ENCODE data around the gene ARHGAP31.
"Not testable (repeated sequence)": the region's sequence is repeated elsewhere in the genome, so short reads cannot be mapped to it uniquely, and the experiment has no call there.

Gene ARHGAP31, protein sequence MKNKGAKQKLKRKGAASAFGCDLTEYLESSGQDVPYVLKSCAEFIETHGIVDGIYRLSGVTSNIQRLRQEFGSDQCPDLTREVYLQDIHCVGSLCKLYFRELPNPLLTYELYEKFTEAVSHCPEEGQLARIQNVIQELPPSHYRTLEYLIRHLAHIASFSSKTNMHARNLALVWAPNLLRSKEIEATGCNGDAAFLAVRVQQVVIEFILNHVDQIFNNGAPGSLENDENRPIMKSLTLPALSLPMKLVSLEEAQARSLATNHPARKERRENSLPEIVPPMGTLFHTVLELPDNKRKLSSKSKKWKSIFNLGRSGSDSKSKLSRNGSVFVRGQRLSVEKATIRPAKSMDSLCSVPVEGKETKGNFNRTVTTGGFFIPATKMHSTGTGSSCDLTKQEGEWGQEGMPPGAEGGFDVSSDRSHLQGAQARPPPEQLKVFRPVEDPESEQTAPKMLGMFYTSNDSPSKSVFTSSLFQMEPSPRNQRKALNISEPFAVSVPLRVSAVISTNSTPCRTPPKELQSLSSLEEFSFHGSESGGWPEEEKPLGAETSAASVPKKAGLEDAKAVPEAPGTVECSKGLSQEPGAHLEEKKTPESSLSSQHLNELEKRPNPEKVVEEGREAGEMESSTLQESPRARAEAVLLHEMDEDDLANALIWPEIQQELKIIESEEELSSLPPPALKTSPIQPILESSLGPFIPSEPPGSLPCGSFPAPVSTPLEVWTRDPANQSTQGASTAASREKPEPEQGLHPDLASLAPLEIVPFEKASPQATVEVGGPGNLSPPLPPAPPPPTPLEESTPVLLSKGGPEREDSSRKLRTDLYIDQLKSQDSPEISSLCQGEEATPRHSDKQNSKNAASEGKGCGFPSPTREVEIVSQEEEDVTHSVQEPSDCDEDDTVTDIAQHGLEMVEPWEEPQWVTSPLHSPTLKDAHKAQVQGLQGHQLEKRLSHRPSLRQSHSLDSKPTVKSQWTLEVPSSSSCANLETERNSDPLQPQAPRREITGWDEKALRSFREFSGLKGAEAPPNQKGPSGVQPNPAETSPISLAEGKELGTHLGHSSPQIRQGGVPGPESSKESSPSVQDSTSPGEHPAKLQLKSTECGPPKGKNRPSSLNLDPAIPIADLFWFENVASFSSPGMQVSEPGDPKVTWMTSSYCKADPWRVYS (N-terminal part only)

DNA sequence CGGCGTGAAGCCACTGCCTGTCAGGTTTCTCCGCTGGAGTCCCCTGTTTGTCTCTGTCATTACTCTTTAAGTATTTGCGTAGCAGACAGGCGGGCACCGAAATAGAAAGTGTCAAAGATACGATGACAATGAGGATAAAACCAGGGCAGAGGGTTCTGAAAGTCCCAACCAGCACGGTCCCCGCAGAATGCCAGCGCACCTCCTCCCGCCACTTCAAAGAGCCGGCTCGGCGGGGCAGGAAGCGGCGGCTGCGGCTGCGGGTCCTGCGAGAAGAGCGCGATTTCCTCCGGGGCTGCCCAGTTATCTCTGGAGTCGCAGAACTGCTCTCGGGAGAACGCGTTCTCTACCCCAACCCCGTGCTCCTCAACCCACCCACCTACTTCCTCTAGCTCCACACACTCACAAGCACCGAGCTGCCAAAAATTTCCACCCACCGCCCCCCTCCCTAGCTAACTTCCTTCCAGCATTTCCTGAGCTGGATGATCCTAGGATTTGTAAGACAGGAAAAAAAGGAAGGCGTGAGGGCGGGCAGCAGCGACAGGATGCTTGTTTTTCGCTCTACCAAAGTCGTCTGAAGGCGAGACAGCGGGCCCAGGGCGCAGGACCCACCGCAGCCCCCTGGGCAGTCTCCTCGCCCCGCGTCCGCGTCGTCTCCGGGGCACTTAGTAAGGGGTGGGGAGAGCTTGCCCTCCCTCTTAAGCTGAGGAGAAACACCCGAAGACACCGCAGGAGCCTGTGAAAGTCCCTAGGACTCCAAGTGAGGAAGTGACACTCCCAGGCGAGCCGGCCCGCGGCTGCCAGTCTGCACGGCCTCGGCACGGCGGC is at the start of gene ARHGAP31:
Gene ARHGAP31 (plus strand): TSS at position 513 of the 825 bp plus-strand sequence. CDS start 522 bp downstream, outside the sequence.
- peak within 1 kb of the TSS; percentile 95 for H3K27ac Mint-ChIP-seq
- H3K9me3 Mint-ChIP-seq: no peaks in the 10 kb centered on the region
- H3K4me1 Mint-ChIP-seq (ENCODE audit: low read depth): peaks cover 57% of the 10 kb centered on the region
- peaks cover 20% of the 10 kb centered on the region for H3K36me3 Mint-ChIP-seq (ENCODE audit: low read depth)
- H3K4me3 Mint-ChIP-seq: peak within 1 kb of the TSS; percentile 86
- DNase-seq: peak; percentile 88
- H3K27me3 Mint-ChIP-seq: no peaks in the 10 kb centered on the region

DNA sequence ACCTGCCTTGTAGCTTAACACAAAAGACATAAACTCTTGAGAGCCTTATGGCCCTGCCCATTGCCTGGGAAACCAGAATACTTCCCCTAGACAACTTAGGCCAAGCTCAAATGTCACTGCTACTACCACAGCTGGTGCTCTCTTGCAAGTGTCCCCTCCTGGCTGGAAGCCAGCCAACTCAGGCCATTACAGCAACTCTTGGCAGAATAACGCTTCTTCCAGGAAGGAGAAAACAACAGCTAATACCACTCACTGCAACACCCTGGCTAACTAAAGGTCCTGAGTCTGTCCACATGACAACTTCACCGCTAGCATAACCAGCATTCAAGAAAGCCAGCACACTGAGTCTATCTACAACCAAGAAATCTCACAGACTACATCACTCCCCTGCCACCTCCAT is 48.4 kb upstream of the ARHGAP31 start:
- no peaks in the 10 kb centered on the region for H3K27me3 Mint-ChIP-seq
- H3K36me3 Mint-ChIP-seq (ENCODE audit: low read depth): peaks cover 2% of the 10 kb centered on the region
- no peak overlapping the region for H3K4me3 Mint-ChIP-seq
- peaks cover 7% of the 10 kb centered on the region for H3K4me1 Mint-ChIP-seq (ENCODE audit: low read depth)
- DNase-seq: no peak
- H3K9me3 Mint-ChIP-seq: peaks cover 12% of the 10 kb centered on the region
- H3K27ac Mint-ChIP-seq: no peak overlapping the region

DNA sequence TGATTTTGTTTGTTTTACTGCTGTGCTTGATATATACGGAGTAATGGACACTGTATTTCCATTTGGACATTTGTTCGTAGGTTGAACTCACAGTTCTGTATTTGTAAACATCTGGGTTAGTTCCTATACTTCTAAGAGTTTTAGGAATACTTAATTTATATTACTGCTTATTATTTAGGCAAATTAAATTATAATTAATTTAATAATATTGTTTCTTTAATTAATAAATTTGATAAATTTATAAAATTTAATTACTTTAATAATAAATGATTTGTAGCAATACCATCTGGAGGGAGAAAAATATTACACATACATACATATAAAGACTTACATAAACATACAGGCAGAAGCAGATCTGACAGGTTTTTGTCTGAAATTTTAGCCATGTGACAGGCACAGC is 39.0 kb upstream of the ARHGAP31 start:
- Mint-ChIP-seq H3K4me3 (no peak overlapping the region), H3K27ac (no peak overlapping the region)

DNA sequence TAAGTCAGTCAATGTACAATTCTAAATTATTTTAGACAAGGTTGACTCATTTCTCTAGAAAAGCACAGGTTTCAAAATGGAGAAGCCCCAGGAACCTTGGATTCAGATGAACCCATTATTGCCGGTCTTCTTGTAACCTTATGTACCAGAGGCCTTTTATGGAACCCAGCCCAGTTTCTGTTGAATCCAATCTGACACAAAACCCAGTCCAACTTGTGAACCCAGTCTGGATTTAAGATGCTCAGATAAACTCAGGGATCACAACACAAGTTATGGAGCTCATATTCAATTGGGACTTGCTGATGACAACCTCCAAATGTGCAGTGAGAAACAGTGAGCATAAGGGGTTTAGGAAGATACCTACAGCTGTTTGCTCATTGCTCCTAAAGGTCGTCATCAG is 37.1 kb upstream of the ARHGAP31 start:
- no peak for DNase-seq
- Mint-ChIP-seq H3K36me3 (ENCODE audit: low read depth) (no peaks in the 10 kb centered on the region), H3K4me1 (ENCODE audit: low read depth) (no peaks in the 10 kb centered on the region), H3K9me3 (no peaks in the 10 kb centered on the region), H3K27ac (no peak overlapping the region), H3K27me3 (peaks cover 4% of the 10 kb centered on the region), H3K4me3 (no peak overlapping the region)

More for the DNA sequence above, 39.0 kb upstream of the ARHGAP31 start:
- H3K27me3 Mint-ChIP-seq: peaks cover 4% of the 10 kb centered on the region
- H3K36me3 Mint-ChIP-seq (ENCODE audit: low read depth): no peaks in the 10 kb centered on the region
- H3K9me3 Mint-ChIP-seq: no peaks in the 10 kb centered on the region
- no peaks in the 10 kb centered on the region for H3K4me1 Mint-ChIP-seq (ENCODE audit: low read depth)
- DNase-seq: no peak

DNA sequence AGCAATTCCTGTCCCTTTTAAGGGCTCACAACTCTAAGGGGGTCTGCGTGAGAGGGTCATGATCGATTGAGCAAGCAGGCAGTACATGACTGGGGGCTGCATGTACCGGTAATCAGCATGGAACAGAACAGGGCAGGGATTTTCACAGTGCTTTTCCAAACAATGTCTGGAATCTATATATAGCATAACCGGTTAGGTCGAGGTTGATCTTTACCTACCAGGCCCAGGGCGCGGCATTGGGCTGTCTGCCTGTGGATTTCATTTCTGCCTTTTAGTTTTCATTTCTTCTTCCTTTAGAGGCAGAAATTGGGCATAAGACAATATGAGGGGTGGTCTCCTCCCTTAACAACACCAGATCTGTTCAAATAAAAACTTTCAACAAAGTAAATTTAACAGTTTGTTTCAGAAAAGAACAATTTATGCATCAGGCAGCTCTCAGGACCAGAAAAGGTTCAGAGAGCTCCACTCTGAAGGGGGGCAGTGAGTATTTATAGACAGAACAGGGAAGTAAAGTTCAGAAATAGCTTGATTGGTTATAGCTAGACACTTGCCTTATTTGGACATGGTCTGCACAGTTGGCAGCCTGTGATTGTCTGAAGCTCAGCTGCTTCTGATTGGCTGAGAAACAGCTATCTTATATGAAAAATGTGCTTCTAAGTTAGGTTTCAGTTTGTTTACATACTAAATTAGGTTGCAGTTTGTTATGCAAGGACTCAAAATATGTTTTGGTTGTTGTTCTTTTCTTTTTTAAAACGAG is 36.4 kb upstream of the ARHGAP31 start:
- no peak overlapping the region for H3K27ac Mint-ChIP-seq
- H3K36me3 Mint-ChIP-seq (ENCODE audit: low read depth): no peaks in the 10 kb centered on the region
- no peak overlapping the region for H3K4me3 Mint-ChIP-seq
- peaks cover 4% of the 10 kb centered on the region for H3K27me3 Mint-ChIP-seq
- no peak for DNase-seq
- H3K9me3 Mint-ChIP-seq: no peaks in the 10 kb centered on the region
- H3K4me1 Mint-ChIP-seq (ENCODE audit: low read depth): no peaks in the 10 kb centered on the region

DNA sequence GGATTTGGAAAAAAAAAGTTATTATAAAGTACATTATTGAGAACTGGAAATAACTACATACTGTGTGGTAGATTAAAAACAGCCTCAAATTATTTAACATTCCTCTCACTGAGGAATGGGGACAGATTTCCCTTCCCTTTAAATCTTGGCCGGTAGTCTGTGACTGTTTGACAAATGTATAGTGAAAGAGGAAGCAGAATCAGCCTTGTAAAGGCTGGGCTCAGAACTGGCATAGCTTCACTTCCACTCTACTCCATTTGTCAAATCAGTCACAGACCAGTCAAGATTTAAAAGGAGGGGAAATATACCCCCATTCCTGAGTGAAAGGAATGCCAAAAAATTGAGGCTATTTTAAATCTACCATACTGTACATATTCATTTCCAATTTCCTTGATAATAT is 35.3 kb upstream of the ARHGAP31 start:
- Mint-ChIP-seq H3K36me3 (ENCODE audit: low read depth) (no peaks in the 10 kb centered on the region), H3K27me3 (peaks cover 4% of the 10 kb centered on the region), H3K4me3 (no peak overlapping the region), H3K27ac (no peak overlapping the region), H3K9me3 (no peaks in the 10 kb centered on the region), H3K4me1 (ENCODE audit: low read depth) (no peaks in the 10 kb centered on the region)
- no peak for DNase-seq

DNA sequence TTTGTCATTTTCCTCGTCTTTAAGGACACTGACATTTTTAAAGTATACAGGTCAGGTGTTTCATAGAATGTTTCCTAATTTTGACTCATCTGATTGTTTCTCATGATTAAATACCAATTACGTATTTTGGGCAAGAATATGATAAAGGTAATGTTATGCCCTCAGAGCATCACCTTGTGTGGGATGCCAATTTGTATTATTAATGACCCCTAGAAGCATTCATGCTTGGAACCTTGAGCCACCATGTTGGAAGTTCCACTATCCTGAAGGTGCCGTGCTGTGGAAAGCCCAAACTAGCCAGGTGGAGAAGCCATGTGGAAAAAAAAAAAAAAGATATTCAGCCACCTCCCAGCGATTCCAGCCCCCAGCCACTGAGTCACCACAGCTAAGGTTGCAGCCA is 34.4 kb upstream of the ARHGAP31 start:
- Mint-ChIP-seq H3K36me3 (ENCODE audit: low read depth) (no peaks in the 10 kb centered on the region), H3K27ac (no peak overlapping the region), H3K9me3 (no peaks in the 10 kb centered on the region), H3K4me1 (ENCODE audit: low read depth) (no peaks in the 10 kb centered on the region), H3K27me3 (peaks cover 4% of the 10 kb centered on the region), H3K4me3 (no peak overlapping the region)
- no peak for DNase-seq

DNA sequence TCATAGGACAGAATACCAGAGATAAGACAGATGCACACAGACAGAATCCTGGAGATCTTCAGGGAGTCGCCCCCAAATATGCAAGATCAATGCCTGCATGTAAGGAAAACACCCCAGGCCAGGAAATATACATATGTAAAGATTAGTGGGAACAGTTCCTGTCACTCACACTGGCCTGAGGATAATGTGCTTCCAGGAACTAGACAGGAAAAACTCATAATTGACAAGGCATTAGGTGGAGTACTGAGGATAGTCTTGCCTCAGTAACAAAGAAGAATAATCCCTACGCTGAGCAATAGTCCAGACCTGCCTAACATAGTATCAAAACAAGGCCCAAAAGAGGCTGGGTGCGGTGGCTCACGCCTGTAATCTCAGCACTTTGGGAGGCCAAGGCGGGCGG is 33.1 kb upstream of the ARHGAP31 start:
- Mint-ChIP-seq H3K36me3 (ENCODE audit: low read depth) (no peaks in the 10 kb centered on the region), H3K27me3 (peaks cover 4% of the 10 kb centered on the region), H3K27ac (no peak overlapping the region), H3K4me1 (ENCODE audit: low read depth) (no peaks in the 10 kb centered on the region), H3K9me3 (no peaks in the 10 kb centered on the region), H3K4me3 (no peak overlapping the region)
- no peak for DNase-seq

DNA sequence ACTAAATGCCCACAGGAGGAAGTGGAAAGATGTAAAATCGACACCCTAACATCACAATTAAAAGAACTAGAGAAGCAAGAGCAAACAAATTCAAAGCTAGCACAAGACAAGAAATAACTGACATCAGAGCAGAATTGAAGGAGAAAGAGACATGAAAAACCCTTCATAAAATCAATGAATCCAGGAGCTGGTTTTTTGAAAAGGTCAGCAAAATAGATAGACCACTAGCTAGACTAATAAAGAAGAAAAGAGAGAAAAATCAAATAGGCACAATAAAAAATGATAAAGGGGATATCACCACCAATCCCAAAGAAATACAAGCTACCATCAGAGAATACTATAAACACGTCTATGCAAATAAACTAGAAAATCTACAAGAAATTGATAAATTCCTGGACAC is 24.0 kb upstream of the ARHGAP31 start:
- not testable (repeated sequence) for H3K27me3 Mint-ChIP-seq; H3K27ac Mint-ChIP-seq; H3K36me3 Mint-ChIP-seq (ENCODE audit: low read depth); H3K4me3 Mint-ChIP-seq; H3K9me3 Mint-ChIP-seq; DNase-seq; H3K4me1 Mint-ChIP-seq (ENCODE audit: low read depth)

DNA sequence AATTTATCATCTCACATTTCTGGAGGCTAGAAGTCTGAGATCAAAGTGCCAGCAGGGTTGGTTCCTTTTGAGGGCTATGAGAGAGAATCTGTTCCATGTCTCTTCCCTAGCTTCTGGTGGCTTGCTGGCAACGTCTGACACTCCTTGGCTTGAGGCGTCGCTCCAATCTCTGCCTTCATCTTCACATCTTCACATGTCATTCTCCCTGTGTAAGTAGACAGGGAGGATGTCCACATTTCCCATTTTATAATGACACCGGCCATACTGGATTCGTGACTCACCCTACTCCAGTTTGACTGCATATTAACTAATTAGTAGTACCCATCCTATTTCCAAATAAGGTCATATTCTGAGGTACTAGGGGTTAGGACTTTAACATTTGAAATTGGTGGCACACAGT is 17.5 kb upstream of the ARHGAP31 start:
- H3K4me3 Mint-ChIP-seq: no peak overlapping the region
- no peak overlapping the region for H3K27ac Mint-ChIP-seq
- no peaks in the 10 kb centered on the region for H3K27me3 Mint-ChIP-seq
- H3K36me3 Mint-ChIP-seq (ENCODE audit: low read depth): no peaks in the 10 kb centered on the region
- no peak for DNase-seq
- H3K9me3 Mint-ChIP-seq: peaks cover 3% of the 10 kb centered on the region
- H3K4me1 Mint-ChIP-seq (ENCODE audit: low read depth): peaks cover 12% of the 10 kb centered on the region

DNA sequence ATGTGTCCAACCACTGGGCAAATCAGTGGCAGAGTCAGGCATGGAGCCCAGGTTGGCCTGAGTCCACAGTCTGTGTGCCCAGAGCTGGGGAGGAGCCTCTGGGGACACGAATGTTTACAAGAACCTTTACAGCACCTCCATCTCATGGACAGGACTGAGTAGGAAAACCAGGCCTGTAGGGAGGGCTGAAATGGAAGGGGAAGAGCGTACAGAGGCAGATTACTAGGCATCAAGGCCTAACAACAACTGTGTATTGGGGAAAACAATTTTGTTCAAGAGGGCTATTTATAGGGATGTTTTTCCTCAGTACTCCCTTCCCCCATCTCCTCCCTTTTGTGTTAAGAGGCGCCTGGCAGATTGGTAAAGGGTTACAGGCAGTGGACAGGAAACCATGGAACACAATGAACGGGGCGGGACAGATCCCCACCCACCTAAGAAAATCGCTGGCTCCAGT is 15.1 kb upstream of the ARHGAP31 start:
- peaks cover 6% of the 10 kb centered on the region for H3K36me3 Mint-ChIP-seq (ENCODE audit: low read depth)
- H3K27ac Mint-ChIP-seq: no peak overlapping the region
- DNase-seq: no peak
- H3K9me3 Mint-ChIP-seq: peaks cover 19% of the 10 kb centered on the region
- H3K4me1 Mint-ChIP-seq (ENCODE audit: low read depth): peaks cover 12% of the 10 kb centered on the region
- no peak overlapping the region for H3K4me3 Mint-ChIP-seq
- H3K27me3 Mint-ChIP-seq: no peaks in the 10 kb centered on the region

DNA sequence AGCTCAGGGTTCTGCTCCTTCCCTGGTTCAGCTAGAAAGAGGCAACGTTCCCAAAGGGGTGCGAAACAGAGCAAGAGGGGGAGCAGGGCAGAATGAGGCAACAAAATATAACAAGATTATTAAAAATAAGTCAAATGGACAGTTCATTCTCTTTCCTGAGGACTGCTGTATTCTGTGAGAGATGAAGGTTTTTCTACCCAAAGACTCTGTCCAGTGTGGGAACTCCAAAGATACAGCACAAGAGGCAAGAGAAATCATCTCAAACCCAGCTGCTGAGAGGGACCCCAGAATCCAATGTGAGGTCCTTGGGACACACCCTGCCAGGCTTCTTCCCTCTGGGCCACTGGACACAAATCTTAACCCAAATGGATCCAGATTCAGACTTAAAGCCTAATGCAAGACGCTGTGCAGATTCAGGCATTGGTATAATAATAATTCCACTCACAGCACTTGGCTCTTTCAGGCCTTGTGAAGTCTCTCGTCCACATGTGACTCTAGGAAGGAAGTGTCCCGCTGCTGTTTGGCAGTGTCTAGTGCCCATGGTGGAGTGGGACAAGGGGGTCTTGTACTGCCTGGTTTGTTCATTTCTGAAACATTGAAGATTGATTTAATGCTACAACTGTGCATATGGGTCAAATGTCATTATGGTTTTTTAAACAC is 14.5 kb upstream of the ARHGAP31 start:
- DNase-seq: no peak
- Mint-ChIP-seq H3K27me3 (no peaks in the 10 kb centered on the region), H3K27ac (no peak overlapping the region), H3K4me3 (no peak overlapping the region), H3K36me3 (ENCODE audit: low read depth) (peaks cover 6% of the 10 kb centered on the region), H3K9me3 (peaks cover 19% of the 10 kb centered on the region), H3K4me1 (ENCODE audit: low read depth) (peaks cover 8% of the 10 kb centered on the region)
